Astrocyte of the cerebellum (primary cell): ENCODE measurements around the gene HLF.

Source experiments
- DNase-seq: peaks from one replicate; pipeline ENCODE4 v3.0.0-alpha.2; 2011; ENCODE audit warnings: low read depth
- H3K4me3 ChIP-seq: 2 replicates; pipeline ENCODE4 v1.5.1; 2011; ENCODE audit warnings: mild to moderate bottlenecking, low read depth, low read length, moderate library complexity
- in situ Hi-C: cut with HindIII; loops from 2 replicates; pipeline ENCODE4 v1.10.0; 2017; ENCODE audit warnings: low sequenced_read_pairs
- TF ChIP-seq, protein P1 (sequence below): IDR thresholded peaks from 2 replicates; pipeline ENCODE4 v1.5.1; 2012; ENCODE audit warnings: low read length, low read depth, moderate library complexity, mild to moderate bottlenecking; ENCODE audit errors: missing control alignments

HLF gene

GRCh38 chr17:55368706-55369105, 103.9 kb downstream of the HLF start:
- TF ChIP-seq, protein P1, sequence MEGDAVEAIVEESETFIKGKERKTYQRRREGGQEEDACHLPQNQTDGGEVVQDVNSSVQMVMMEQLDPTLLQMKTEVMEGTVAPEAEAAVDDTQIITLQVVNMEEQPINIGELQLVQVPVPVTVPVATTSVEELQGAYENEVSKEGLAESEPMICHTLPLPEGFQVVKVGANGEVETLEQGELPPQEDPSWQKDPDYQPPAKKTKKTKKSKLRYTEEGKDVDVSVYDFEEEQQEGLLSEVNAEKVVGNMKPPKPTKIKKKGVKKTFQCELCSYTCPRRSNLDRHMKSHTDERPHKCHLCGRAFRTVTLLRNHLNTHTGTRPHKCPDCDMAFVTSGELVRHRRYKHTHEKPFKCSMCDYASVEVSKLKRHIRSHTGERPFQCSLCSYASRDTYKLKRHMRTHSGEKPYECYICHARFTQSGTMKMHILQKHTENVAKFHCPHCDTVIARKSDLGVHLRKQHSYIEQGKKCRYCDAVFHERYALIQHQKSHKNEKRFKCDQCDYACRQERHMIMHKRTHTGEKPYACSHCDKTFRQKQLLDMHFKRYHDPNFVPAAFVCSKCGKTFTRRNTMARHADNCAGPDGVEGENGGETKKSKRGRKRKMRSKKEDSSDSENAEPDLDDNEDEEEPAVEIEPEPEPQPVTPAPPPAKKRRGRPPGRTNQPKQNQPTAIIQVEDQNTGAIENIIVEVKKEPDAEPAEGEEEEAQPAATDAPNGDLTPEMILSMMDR, result no peak
- no peak overlapping the region for H3K4me3 ChIP-seq
- in situ Hi-C loops, result no loop called here
- no peak for DNase-seq
